Stomach (tissue), 9 donors: ENCODE measurements around the gene KANSL1. TPM values are rescaled to one million over a fixed set of nuclear protein-coding genes. Genes with fewer than 3 reads are reported as not detected.
"Not testable (repeated sequence)": the region's sequence is repeated elsewhere in the genome, so short reads cannot be mapped to it uniquely, and the experiment has no call there.

Source experiments
- DNase-seq, 2 donors: peaks; one replicate each; pipeline versions ENCODE4 v3.0.0 to v3.0.0-alpha.2; 2013 to 2019
- H3K27ac ChIP-seq, 5 donors: fragments of 200-600 bp in 4 of 5; sonication (generic) in 4 of 5; one replicate each; pipeline ENCODE4 v1.5.1; 2013 to 2019; ENCODE audit warnings: mild to moderate bottlenecking in 1 of 5, moderate library complexity in 1 of 5
- H3K27me3 ChIP-seq, 3 donors: fragments of 200-600 bp; sonication (generic); one replicate each; pipeline ENCODE4 v1.5.1; 2017 to 2019; ENCODE audit warnings: mixed run types in 1 of 3
- H3K36me3 ChIP-seq, 4 donors: fragments of 200-600 bp; sonication (generic); 1 replicate in 3 of 4; 2 replicates in 1 of 4; pipeline ENCODE4 v1.5.1; 2016 to 2019
- H3K4me1 ChIP-seq, 4 donors: fragments of 200-600 bp; sonication (generic); one replicate each; pipeline ENCODE4 v1.5.1; 2016 to 2019
- H3K4me3 ChIP-seq, 4 donors: fragments of 200-600 bp; sonication (generic) in 3 of 4; one replicate each; pipeline ENCODE4 v1.5.1; 2016 to 2019; ENCODE audit warnings: mild to moderate bottlenecking in 1 of 4
- H3K9me3 ChIP-seq, 4 donors: fragments of 200-600 bp; sonication (generic); one replicate each; pipeline ENCODE4 v1.5.1; 2016 to 2019
- EP300 ChIP-seq: sonication (generic); formaldehyde crosslinking; IDR thresholded peaks from one replicate; pipeline ENCODE4 v1.6.1; 2017; ENCODE audit warnings: antibody characterized with exemption
- POLR2A ChIP-seq, 4 donors: fragments of 450-650 bp; IDR thresholded peaks; one replicate each; pipeline ENCODE4 v1.6.1; 2016; ENCODE audit warnings: antibody characterized with exemption in 4 of 4, control low read depth in 2 of 4, mild to moderate bottlenecking in 1 of 4, moderate library complexity in 1 of 4
- POLR2AphosphoS5 ChIP-seq, 3 donors: sonication (generic); formaldehyde crosslinking; IDR thresholded peaks; one replicate each; pipeline ENCODE4 v1.6.1; 2016; ENCODE audit warnings: antibody characterized with exemption in 3 of 3
- WGBS, 5 donors: extraction: QIAGEN DNeasy Blood & Tissue Kit in 3 of 5; methylation state at CpG; one replicate each; pipeline versions ENCODE4 v1.1.5 to v1.1.7; 2013 to 2018; 5-methylcytosine and 5-hydroxymethylcytosine counted together
- intact Hi-C: fragments of 100-400 bp; cut with DNase I; formaldehyde crosslinking; loops from one replicate; pipeline ENCODE4 v1.15.1; 2023; ENCODE audit warnings: low total_unique reads
- polyA plus RNA-seq, 3 donors: library from polyadenylated mRNA; stranded (reverse); fragments of 200-250 nt; gene quantifications; one replicate each; pipeline ENCODE4 v1.2.3, GENCODE V29; 2013
- total RNA-seq, 5 donors: library from RNA; depleted of rRNA; stranded (reverse); fragments of >200 nt; gene quantifications; one replicate each; pipeline versions ENCODE4 v1.1.0 to v1.2.3, GENCODE V29; 2014 to 2016
- TF ChIP-seq, protein P1 (sequence below), 7 experiments: fragments of 450-650 bp in 4 of 7; fragments of 200-600 bp in 3 of 7; sonication (generic) in 3 of 7; IDR thresholded peaks; one replicate each; pipeline ENCODE4 v1.5.1; 2016 to 2019; ENCODE audit warnings: antibody characterized with exemption in 7 of 7, control low read depth in 2 of 7, mild to moderate bottlenecking in 1 of 7
- donor health status: healthy with polysubstance abuse.
- donor health status: Bipolar disorder and iron deficiency.
- donor health status: healthy.

KANSL1 gene
- total and polyA plus RNA-seq, 8 donors, result 9.2 to 288 (median 127) TPM

DNA sequence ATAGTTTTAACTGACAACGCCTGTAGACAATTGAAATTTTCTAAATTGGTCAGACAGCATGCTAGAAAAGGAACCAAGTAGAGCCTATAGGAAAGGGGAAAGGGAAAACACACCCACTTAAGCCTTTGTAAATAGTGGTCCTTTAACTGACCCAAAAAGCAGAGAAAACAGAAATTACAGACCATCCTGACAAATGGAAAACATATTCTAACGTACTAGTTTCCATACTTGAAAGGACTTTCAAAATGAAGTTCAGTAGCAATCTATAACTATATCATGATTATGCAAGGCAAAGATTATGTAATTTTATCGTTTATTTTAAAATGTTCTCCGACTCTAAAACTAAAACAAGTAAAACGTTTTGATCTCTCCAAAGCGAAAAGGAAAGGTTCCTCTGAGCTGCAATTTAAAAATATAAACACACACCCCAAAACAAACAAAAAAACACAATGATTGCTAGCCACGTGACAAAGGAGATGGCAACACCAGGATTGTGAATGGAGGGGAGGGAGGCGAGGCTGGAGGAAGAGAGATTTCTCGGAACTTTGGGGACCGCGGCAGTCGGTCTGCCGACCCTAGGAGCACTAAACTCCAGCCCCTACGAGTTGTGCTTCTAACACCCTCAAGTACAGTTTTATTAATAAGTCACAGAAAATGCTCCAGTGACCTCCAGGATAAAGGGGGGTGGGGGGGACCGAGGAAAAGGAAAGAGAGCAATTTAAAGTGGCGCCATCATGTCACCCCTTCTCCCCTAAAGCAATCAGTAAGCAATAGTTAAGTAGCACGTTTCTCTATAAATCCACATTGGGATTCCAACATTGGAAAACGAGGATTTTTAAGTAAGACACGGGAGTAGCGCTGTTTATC is 1.7 kb downstream of the KANSL1 start:
- WGBS, 5 donors, result 0 to 1% (median 0%) methylated on average over 20 of the region's 20 CpGs
- H3K27me3 ChIP-seq, result no peaks in the 10 kb centered on the region
- H3K9me3 ChIP-seq, result no peaks in the 10 kb centered on the region
- H3K4me3 ChIP-seq, result peak overlapping the region; percentile 89 to 99 (median 94)
- H3K4me1 ChIP-seq, result peaks cover 48 to 68% (median 56%) of the 10 kb centered on the region in 4 donors
- intact Hi-C loops, result no loop called here
- TF ChIP-seq POLR2AphosphoS5 (IDR thresholded peaks at IDR 0.05), result peak in 2 of 3 donors; percentile 17
- no peak for TF ChIP-seq POLR2A (IDR thresholded peaks at IDR 0.05)
- TF ChIP-seq, protein P1, sequence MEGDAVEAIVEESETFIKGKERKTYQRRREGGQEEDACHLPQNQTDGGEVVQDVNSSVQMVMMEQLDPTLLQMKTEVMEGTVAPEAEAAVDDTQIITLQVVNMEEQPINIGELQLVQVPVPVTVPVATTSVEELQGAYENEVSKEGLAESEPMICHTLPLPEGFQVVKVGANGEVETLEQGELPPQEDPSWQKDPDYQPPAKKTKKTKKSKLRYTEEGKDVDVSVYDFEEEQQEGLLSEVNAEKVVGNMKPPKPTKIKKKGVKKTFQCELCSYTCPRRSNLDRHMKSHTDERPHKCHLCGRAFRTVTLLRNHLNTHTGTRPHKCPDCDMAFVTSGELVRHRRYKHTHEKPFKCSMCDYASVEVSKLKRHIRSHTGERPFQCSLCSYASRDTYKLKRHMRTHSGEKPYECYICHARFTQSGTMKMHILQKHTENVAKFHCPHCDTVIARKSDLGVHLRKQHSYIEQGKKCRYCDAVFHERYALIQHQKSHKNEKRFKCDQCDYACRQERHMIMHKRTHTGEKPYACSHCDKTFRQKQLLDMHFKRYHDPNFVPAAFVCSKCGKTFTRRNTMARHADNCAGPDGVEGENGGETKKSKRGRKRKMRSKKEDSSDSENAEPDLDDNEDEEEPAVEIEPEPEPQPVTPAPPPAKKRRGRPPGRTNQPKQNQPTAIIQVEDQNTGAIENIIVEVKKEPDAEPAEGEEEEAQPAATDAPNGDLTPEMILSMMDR (IDR thresholded peaks at IDR 0.05), result no peak
- H3K36me3 ChIP-seq, result no peaks in the 10 kb centered on the region
- H3K27ac ChIP-seq, result peak overlapping the region; percentile 88 to 100 (median 99)
- DNase-seq, result peak in 1 of 2 donors; percentile 78

DNA sequence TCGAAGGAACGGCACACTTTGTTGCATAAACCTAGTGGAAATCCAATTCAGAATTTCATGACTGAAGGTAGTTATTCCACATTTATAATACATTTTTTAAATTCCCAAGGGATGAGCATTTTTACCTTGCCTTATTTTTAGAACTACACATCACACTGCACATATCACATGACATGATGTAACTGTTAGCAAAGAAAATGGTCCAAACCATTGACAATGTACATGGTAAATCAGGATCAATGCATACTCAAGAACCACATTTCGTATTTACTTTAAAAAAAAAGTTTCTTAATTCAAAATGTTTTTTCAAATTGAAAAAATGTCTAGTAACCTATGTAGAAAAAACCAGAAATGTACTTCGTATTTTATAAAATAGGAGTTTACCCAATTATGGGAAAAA is 2.5 kb downstream of the KANSL1 start:
- Histone ChIP-seq H3K4me1 (peaks cover 48 to 73% (median 64%) of the 10 kb centered on the region in 4 donors), H3K27me3 (no peaks in the 10 kb centered on the region), H3K27ac (peak overlapping the region in 4 of 5 donors; percentile 99 to 100 (median 100)), H3K4me3 (peak overlapping the region; percentile 89 to 99 (median 94)), H3K9me3 (no peaks in the 10 kb centered on the region), H3K36me3 (no peaks in the 10 kb centered on the region)
- intact Hi-C loops, result no loop called here
- no peak for TF ChIP-seq POLR2A (IDR thresholded peaks at IDR 0.05)
- TF ChIP-seq POLR2AphosphoS5 (IDR thresholded peaks at IDR 0.05), result no peak
- TF ChIP-seq, protein P1 (IDR thresholded peaks at IDR 0.05), result no peak
- no peak for TF ChIP-seq EP300
- 28 to 35% (median 31%) methylated on average over 4 of the region's 4 CpGs for WGBS, 5 donors
- peak in 1 of 2 donors; percentile 6 for DNase-seq

DNA sequence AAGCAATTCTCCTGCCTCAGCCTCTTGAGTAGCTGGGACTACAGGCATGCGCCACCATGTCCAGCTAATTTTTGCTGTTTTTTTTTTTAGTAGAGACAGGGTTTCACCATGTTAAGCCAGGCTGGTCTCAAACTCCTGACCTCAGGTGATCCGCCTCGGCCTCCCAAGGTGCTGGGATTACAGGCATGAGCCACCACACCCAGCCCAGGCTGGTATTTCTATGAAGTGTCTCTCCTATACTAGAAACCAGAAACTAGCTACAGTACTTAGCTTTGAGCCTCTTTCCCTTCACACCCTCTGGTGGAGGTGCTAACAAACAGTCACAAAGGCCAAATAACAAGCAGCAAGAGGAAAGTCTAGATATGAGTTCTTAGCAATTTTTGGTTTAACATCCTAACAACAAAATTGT is 6.4 kb downstream of the KANSL1 start:
- H3K36me3 ChIP-seq, H3K27me3 ChIP-seq, H3K9me3 ChIP-seq, H3K27ac ChIP-seq, H3K4me3 ChIP-seq: not testable (repeated sequence)
- WGBS, 5 donors, result 67 to 79% (median 70%) methylated on average over 3 of the region's 3 CpGs
- peaks cover 65 to 95% (median 84%) of the 10 kb centered on the region in 4 donors for H3K4me1 ChIP-seq
- intact Hi-C loops, result loop anchor here (10.0 kb wide), 1 partner anchor 132 kb away; no protein-coding TSS in a partner anchor
- peak in 1 of 2 donors; percentile 64 for DNase-seq

DNA sequence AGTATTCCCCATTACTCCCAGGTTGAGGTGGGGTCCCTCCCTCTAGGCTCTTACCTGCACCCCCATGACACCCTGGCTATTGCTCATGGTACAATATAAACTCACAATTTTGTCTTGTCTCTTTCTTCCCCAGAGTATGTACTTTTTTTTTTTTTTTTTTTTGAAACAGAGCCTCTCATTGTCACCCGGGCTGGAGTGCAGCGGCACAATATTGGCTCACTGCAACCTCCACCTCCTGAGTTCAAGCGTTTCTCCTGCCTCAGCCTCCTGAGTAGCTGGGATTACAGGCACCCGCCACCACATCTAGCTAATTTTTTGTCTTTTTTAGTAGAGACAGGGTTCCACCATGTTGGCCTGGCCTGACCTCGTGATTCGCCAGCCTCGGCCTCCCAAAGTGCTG is 8.5 kb downstream of the KANSL1 start:
- no peak for DNase-seq
- H3K9me3 ChIP-seq, result no peaks in the 10 kb centered on the region
- WGBS, 5 donors, result 83 to 96% (median 84%) methylated on average over 7 of the region's 7 CpGs
- H3K27ac ChIP-seq, result no peak overlapping the region
- no peak overlapping the region for H3K4me3 ChIP-seq
- peaks cover 55 to 100% (median 84%) of the 10 kb centered on the region in 4 donors for H3K4me1 ChIP-seq
- no peaks in the 10 kb centered on the region for H3K27me3 ChIP-seq
- intact Hi-C loops, result loop anchor here (10.0 kb wide), 1 partner anchor 130 kb away; no protein-coding TSS in a partner anchor
- TF ChIP-seq POLR2AphosphoS5 (IDR thresholded peaks at IDR 0.05), result no peak
- TF ChIP-seq EP300, result no peak
- no peak for TF ChIP-seq POLR2A (IDR thresholded peaks at IDR 0.05)
- TF ChIP-seq, protein P1 (IDR thresholded peaks at IDR 0.05), result no peak
- H3K36me3 ChIP-seq, result no peaks in the 10 kb centered on the region

DNA sequence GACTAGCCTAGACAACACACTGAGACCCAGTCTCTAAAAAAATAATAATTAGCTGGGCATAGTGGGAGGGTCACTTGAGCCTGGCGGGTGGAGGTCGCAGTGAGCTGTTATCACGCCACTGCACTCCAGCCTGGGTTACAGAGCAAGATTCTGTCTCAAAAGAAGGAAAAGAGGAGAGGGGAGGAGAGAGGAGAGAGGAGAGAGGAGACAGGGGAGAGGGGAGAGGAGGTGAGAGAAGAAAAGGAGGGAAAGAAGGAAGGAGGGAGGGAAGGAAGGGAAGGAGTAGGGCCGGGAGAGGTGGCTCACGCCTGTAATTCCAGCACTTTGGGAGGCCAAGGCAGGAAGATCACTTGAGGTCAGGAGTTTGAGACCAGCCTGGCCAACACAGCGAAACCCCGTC is 9.8 kb downstream of the KANSL1 start:
- H3K27me3 ChIP-seq, H3K9me3 ChIP-seq, H3K36me3 ChIP-seq, H3K27ac ChIP-seq, DNase-seq, H3K4me3 ChIP-seq: not testable (repeated sequence)
- peaks cover 56 to 100% (median 86%) of the 10 kb centered on the region in 4 donors for H3K4me1 ChIP-seq
- WGBS, 5 donors, result 83 to 91% (median 87%) methylated on average over 7 of the region's 7 CpGs
- intact Hi-C loops, result loop anchor here (10.0 kb wide), 1 partner anchor 129 kb away; no protein-coding TSS in a partner anchor
